Osteocyte (in vitro differentiated cells): Measurements from ENCODE around the gene ST3GAL6. TPM values are rescaled to one million over a fixed set of nuclear protein-coding genes. Genes with fewer than 3 reads are reported as not detected.

Source experiments
- DNase-seq: peaks from one replicate; pipeline ENCODE4 v3.0.0; 2021; ENCODE audit warnings: mixed read lengths; ENCODE audit not compliant: unreplicated experiment; ENCODE audit errors: extremely low spot score
- H3K27ac Mint-ChIP-seq: one replicate; pipeline ENCODE4 v1.8.0; 2021; ENCODE audit warnings: mild to moderate bottlenecking, mixed read lengths; ENCODE audit not compliant: unreplicated experiment
- H3K27me3 Mint-ChIP-seq: one replicate; pipeline ENCODE4 v1.8.0; 2021; ENCODE audit warnings: mixed read lengths; ENCODE audit not compliant: unreplicated experiment
- H3K36me3 Mint-ChIP-seq: one replicate; pipeline ENCODE4 v1.8.0; 2021; ENCODE audit warnings: mixed read lengths; ENCODE audit not compliant: unreplicated experiment
- H3K4me1 Mint-ChIP-seq: one replicate; pipeline ENCODE4 v1.8.0; 2021; ENCODE audit warnings: mixed read lengths; ENCODE audit not compliant: unreplicated experiment
- H3K4me3 Mint-ChIP-seq: one replicate; pipeline ENCODE4 v1.8.0; 2021; ENCODE audit warnings: mild to moderate bottlenecking, moderate library complexity, mixed read lengths; ENCODE audit not compliant: unreplicated experiment
- H3K9me3 Mint-ChIP-seq: one replicate; pipeline ENCODE4 v1.8.0; 2021; ENCODE audit warnings: mixed read lengths; ENCODE audit not compliant: unreplicated experiment
- CTCF ChIP-seq: fragments of 200-600 bp; sonication (generic); IDR thresholded peaks from 2 replicates; pipeline ENCODE4 v1.5.0; 2021; ENCODE audit warnings: antibody characterized with exemption, mild to moderate bottlenecking, moderate library complexity
- total RNA-seq: library from RNA; stranded (reverse); gene quantifications from 2 replicates; pipeline ENCODE4 v1.2.1, GENCODE V29; 2021

ST3GAL6 gene
- total RNA-seq, 1 donor from 2014 or later: 8.0 TPM

DNA sequence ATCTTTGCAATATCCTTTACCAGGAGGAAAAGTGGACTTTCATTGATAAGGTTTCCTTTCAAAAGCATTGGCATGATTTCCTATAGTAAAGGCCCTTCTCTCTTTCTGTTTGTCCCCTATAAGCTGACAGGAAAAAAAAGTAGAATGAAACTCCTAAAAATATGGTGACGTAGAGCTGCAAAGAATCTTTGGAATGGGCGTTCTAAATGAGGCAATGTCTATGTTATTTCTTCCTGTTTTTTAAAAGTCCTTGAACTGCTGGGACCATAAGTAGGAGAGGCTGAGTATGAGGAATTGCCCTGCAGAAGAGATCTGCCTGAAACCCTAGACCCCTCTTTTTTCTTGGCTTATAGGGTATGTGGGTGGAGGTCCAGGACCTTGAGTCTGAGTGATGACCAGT is 17.2 kb downstream of the ST3GAL6 start:
- peaks cover 34% of the 10 kb centered on the region for H3K4me1 Mint-ChIP-seq
- no peak for TF ChIP-seq CTCF
- H3K4me3 Mint-ChIP-seq: no peak overlapping the region
- H3K9me3 Mint-ChIP-seq: no peaks in the 10 kb centered on the region
- H3K36me3 Mint-ChIP-seq: peaks cover 2% of the 10 kb centered on the region
- H3K27ac Mint-ChIP-seq: no peak overlapping the region
- H3K27me3 Mint-ChIP-seq: no peaks in the 10 kb centered on the region
- no peak for DNase-seq

DNA sequence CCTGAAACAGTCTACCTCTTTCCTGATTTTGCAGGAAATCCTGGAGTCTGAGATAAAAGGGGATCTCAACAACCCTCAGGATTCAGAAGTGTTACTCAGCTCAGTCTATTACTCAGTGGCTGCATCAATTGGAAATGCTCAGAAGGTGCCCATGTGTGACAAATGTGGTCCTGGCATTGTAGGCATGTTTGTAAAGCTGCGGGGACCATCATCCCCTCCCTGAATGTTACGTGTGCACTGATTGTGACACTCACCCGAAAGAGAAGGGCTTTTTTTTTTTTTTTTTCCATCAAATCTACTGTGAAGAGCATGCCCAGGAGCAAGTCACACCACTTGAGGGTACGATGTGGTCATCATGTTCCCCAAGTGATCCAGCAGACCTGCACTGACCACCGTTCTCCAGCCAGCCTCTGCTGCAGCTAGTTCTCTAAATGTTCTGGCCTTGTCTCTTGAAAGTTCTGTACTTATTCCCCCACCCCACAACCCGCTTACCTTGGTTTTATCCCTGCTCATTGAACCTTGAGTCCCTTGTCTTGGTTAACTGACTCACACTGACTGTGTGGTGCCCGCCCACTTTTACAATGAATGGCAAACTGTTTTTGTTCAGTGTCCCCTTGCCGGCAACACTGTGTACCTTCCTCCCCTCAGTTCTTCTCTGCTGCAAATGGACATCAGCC is 19.8 kb downstream of the ST3GAL6 start:
- TF ChIP-seq CTCF: no peak
- H3K27me3 Mint-ChIP-seq: no peaks in the 10 kb centered on the region
- H3K36me3 Mint-ChIP-seq: no peaks in the 10 kb centered on the region
- no peak overlapping the region for H3K27ac Mint-ChIP-seq
- H3K9me3 Mint-ChIP-seq: no peaks in the 10 kb centered on the region
- no peak for DNase-seq
- peaks cover 47% of the 10 kb centered on the region for H3K4me1 Mint-ChIP-seq
- no peak overlapping the region for H3K4me3 Mint-ChIP-seq

- no peak overlapping the region for H3K27ac Mint-ChIP-seq
- no peak overlapping the region for H3K4me3 Mint-ChIP-seq
- no peaks in the 10 kb centered on the region for H3K9me3 Mint-ChIP-seq
- no peak for TF ChIP-seq CTCF
- no peak for DNase-seq
- H3K4me1 Mint-ChIP-seq: peaks cover 48% of the 10 kb centered on the region
- no peaks in the 10 kb centered on the region for H3K36me3 Mint-ChIP-seq
- H3K27me3 Mint-ChIP-seq: no peaks in the 10 kb centered on the region
Observed at GRCh38 chr3:98784042-98784441, 20.9 kb downstream of the ST3GAL6 start.

DNA sequence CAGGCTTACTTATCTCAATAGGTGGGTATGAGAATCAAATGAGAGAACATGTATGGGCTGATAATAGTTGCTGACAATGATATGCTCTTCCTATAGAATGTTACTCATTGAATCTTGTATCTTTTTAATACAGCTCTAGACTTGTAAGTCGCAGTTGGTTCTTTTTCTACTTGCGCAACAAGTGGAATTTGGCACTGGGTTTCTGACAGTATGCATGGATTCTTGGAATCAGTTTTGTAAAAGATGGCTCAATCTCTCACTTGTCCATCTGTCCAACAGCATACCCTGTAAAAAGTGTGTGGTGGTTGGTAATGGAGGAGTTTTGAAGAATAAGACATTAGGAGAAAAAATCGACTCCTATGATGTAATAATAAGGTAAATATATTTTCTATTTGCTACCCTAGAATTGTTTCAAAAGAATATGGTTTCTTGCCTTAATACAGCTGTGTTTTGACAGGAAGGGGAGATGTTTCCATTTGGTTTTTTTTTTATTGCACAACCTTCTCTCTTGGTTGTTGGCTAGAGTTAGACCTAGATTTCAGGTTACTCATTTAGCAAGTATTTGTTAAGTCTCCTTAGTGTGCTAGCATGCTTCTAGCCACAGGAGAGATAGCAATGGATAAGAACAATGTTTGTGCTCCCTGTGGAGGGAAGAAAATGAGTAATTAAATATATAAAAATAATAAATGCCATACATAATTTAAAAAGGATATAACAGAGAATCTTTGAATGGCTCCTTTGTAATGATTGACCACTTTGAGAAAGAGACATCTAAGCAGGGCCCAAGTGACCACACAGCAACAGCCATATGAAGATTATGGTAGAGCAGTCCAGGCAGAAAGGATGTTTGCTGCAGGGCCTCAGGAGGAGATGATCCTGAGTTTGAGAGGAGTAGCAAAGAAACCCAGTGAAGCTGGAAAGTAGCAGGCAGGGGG is 21.8 kb downstream of the ST3GAL6 start:
- TF ChIP-seq CTCF: no peak
- Mint-ChIP-seq H3K27me3 (no peaks in the 10 kb centered on the region), H3K4me3 (no peak overlapping the region), H3K27ac (peak overlapping the region; percentile 46), H3K4me1 (peaks cover 39% of the 10 kb centered on the region), H3K36me3 (no peaks in the 10 kb centered on the region), H3K9me3 (no peaks in the 10 kb centered on the region)
- no peak for DNase-seq

DNA sequence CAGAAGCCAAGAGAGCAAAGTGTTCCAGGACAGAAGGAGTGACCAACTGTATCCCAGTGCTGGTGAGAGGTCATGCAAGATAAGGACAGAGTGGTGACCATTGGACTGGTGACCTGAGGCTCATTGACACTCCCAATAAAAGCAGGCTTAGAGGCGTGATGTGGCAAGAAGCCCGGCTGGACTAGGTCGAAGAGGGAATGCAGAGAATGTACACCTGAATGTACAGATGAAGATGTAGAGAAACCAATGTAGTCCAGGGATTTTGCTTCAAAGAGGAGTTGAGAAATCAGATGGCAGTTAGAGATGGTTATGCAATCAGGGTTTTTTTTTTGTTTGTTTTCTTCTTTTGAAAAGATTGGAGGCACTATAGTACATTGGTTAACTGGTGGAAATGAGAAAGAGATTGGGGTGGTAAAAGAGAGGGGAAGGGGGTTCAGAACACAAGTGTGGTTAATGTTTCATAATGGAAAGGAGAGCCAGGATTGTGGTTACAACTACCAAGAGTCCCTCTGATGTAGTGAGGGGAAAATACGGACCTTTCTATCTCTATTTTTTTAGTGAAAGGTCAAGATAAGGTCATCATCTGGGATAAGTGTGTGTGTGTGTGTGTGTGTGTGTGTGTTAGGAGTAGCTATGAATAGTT is 23.3 kb downstream of the ST3GAL6 start:
- H3K36me3 Mint-ChIP-seq: no peaks in the 10 kb centered on the region
- peaks cover 37% of the 10 kb centered on the region for H3K4me1 Mint-ChIP-seq
- no peak for TF ChIP-seq CTCF
- no peak for DNase-seq
- H3K9me3 Mint-ChIP-seq: no peaks in the 10 kb centered on the region
- no peak overlapping the region for H3K27ac Mint-ChIP-seq
- no peaks in the 10 kb centered on the region for H3K27me3 Mint-ChIP-seq
- no peak overlapping the region for H3K4me3 Mint-ChIP-seq
